Mammary epithelial cell (primary cell): Measurements from ENCODE around the gene PGBD5.

Experiments
- CTCF ChIP-seq, 2 donors: IDR thresholded peaks in 1 of 2; conservative IDR thresholded peaks in 1 of 2; 2 replicates each; pipeline ENCODE4 v1.5.1; 2011 to 2012; ENCODE audit warnings: inconsistent platforms in 2 of 2, low read length in 2 of 2, mild to moderate bottlenecking in 2 of 2, control low read depth in 1 of 2, low read depth in 1 of 2; ENCODE audit not compliant: insufficient read depth in 1 of 2; ENCODE audit errors: extremely low read depth in 1 of 2
- EZH2 ChIP-seq: IDR thresholded peaks from 2 replicates; pipeline ENCODE4 v1.6.1; 2012; ENCODE audit warnings: low read length, inconsistent platforms, borderline replicate concordance

GRCh38 chr1:230277201-230278025 lies 148.7 kb downstream of the PGBD5 start:
- TF ChIP-seq CTCF (conservative IDR thresholded peaks at IDR 0.05 in 1 of 2, IDR thresholded peaks at IDR 0.05 in 1 of 2; ENCODE audit: extremely low read depth in 1 of 2, insufficient read depth in 1 of 2, low read depth in 1 of 2, low read length in 2 of 2), result no peak
- no peak for TF ChIP-seq EZH2
